Tibial nerve (tissue), 4 donors: ENCODE results near the gene RGS6. TPM values are rescaled to one million over a fixed set of nuclear protein-coding genes. Genes with fewer than 3 reads are reported as not detected.

Source experiments
- DNase-seq, 2 donors: peaks; one replicate each; pipeline ENCODE4 v3.0.0-alpha.2; 2019; ENCODE audit warnings: low spot score in 2 of 2
- H3K27ac ChIP-seq, 4 donors: fragments of 200-600 bp; sonication (generic) in 3 of 4; one replicate each; pipeline ENCODE4 v1.5.1; 2017 to 2019; ENCODE audit warnings: mild to moderate bottlenecking in 1 of 4
- H3K27me3 ChIP-seq, 2 donors: fragments of 200-600 bp; sonication (generic) in 1 of 2; one replicate each; pipeline versions ENCODE4 v1.5.1 to v1.6.0; 2017 to 2019
- H3K36me3 ChIP-seq, 3 donors: fragments of 200-600 bp; sonication (generic); one replicate each; pipeline ENCODE4 v1.5.1; 2018 to 2019
- H3K4me1 ChIP-seq, 4 donors: fragments of 200-600 bp; sonication (generic) in 3 of 4; one replicate each; pipeline ENCODE4 v1.5.1; 2017 to 2019
- H3K4me3 ChIP-seq, 4 donors: fragments of 200-600 bp; sonication (generic) in 3 of 4; one replicate each; pipeline ENCODE4 v1.5.1; 2017 to 2019; ENCODE audit warnings: mild to moderate bottlenecking in 1 of 4, moderate library complexity in 1 of 4
- H3K9me3 ChIP-seq, 4 donors: fragments of 200-600 bp; sonication (generic) in 3 of 4; one replicate each; pipeline ENCODE4 v1.5.1; 2017 to 2019
- EP300 ChIP-seq, 2 donors: sonication (generic); formaldehyde crosslinking; IDR thresholded peaks; one replicate each; pipeline ENCODE4 v1.6.1; 2017; ENCODE audit warnings: antibody characterized with exemption in 2 of 2, mild to moderate bottlenecking in 1 of 2
- POLR2A ChIP-seq, 2 donors: fragments of 450-650 bp; IDR thresholded peaks; one replicate each; pipeline ENCODE4 v1.6.1; 2017; ENCODE audit warnings: antibody characterized with exemption in 2 of 2, mild to moderate bottlenecking in 2 of 2, moderate library complexity in 2 of 2
- WGBS, 2 donors: methylation state at CpG; one replicate each; pipeline ENCODE4 v1.1.5; 2018; 5-methylcytosine and 5-hydroxymethylcytosine counted together
- total RNA-seq, 4 donors: library from RNA; depleted of rRNA; stranded (reverse); fragments of >200 nt; gene quantifications; one replicate each; pipeline ENCODE4 v1.1.0, GENCODE V29; 2016
- TF ChIP-seq, protein P1 (sequence below), 5 experiments: fragments of 200-600 bp in 3 of 5; fragments of 450-650 bp in 2 of 5; sonication (generic) in 3 of 5; IDR thresholded peaks; one replicate each; pipeline ENCODE4 v1.5.1; 2016 to 2019; ENCODE audit warnings: antibody characterized with exemption in 5 of 5, mild to moderate bottlenecking in 3 of 5, moderate library complexity in 2 of 5

Gene RGS6
- total RNA-seq, 4 donors from 2014 or later: 43.5 to 67.2 (median 54.7) TPM

DNA sequence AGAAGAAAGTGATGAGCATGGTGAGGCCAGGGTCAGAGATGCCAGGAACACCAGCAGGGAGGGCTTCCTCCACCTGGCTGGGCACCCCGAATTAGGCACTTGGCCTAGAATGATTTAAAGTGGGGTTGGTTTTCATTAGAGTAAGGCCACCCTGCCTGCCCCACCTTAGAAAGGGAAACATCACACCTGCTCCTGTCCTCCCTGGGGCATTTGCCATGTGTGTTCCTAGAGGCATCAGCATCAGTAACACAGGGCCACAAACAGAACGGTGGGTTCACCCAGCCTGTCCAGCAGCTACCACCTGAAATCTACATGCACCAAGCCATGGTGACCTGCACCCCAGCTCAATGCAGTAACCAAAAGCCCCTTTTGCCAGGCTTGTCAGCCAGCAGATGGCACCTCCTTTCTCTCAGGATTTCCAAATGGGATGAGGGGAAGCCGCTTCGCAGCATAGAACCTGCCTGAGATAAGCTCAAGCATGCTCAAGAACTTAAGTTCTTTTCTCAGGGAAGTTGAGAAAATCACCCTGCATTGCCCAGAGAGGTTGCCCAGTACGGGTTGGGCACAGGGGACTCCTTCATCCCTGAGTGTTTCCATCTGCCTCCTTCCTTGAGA is 622.9 kb downstream of the RGS6 start:
- WGBS, 2 donors: 90 to 91% methylated on average over 3 to 5 of the region's 5 CpGs
- no peaks in the 10 kb centered on the region for H3K9me3 ChIP-seq
- H3K4me3 ChIP-seq: no peak overlapping the region
- no peak overlapping the region for H3K27ac ChIP-seq
- H3K36me3 ChIP-seq: no peaks in the 10 kb centered on the region
- H3K4me1 ChIP-seq: peaks cover 0 to 11% (median 0%) of the 10 kb centered on the region in 4 donors
- no peak for DNase-seq
- TF ChIP-seq, protein P1, sequence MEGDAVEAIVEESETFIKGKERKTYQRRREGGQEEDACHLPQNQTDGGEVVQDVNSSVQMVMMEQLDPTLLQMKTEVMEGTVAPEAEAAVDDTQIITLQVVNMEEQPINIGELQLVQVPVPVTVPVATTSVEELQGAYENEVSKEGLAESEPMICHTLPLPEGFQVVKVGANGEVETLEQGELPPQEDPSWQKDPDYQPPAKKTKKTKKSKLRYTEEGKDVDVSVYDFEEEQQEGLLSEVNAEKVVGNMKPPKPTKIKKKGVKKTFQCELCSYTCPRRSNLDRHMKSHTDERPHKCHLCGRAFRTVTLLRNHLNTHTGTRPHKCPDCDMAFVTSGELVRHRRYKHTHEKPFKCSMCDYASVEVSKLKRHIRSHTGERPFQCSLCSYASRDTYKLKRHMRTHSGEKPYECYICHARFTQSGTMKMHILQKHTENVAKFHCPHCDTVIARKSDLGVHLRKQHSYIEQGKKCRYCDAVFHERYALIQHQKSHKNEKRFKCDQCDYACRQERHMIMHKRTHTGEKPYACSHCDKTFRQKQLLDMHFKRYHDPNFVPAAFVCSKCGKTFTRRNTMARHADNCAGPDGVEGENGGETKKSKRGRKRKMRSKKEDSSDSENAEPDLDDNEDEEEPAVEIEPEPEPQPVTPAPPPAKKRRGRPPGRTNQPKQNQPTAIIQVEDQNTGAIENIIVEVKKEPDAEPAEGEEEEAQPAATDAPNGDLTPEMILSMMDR (IDR thresholded peaks at IDR 0.05): no peak
- TF ChIP-seq EP300 (IDR thresholded peaks at IDR 0.05) (no peak), POLR2A (IDR thresholded peaks at IDR 0.05) (no peak)
- no peaks in the 10 kb centered on the region for H3K27me3 ChIP-seq

DNA sequence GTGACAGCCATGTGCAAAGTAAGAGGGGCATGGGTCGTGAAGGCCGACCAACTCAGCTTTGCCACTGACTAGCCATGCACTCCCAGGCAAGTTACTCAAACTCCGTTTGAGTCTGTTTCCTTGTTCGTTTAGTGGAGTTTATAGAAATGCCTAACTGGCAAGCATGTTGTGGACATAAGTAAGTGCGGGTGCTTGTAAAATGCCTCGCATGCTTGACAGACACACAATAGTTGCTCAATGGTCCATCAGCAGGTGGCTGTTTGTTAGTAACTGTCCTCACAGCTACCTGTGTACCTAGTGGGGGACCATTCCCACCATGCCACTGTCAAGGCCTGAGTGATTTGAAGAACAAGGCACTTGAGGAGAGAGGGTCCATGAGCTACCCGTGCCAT is 623.4 kb downstream of the RGS6 start:
- 91 to 93% methylated on average over 7 of the region's 7 CpGs for WGBS, 2 donors
- DNase-seq: no peak
- no peak overlapping the region for H3K4me3 ChIP-seq
- no peaks in the 10 kb centered on the region for H3K36me3 ChIP-seq
- no peak overlapping the region for H3K27ac ChIP-seq
- H3K27me3 ChIP-seq: no peaks in the 10 kb centered on the region
- TF ChIP-seq EP300 (IDR thresholded peaks at IDR 0.05): no peak
- TF ChIP-seq POLR2A (IDR thresholded peaks at IDR 0.05): no peak
- TF ChIP-seq, protein P1 (IDR thresholded peaks at IDR 0.05): no peak
- H3K9me3 ChIP-seq: no peaks in the 10 kb centered on the region
- H3K4me1 ChIP-seq: peaks cover 0 to 11% (median 0%) of the 10 kb centered on the region in 4 donors

DNA sequence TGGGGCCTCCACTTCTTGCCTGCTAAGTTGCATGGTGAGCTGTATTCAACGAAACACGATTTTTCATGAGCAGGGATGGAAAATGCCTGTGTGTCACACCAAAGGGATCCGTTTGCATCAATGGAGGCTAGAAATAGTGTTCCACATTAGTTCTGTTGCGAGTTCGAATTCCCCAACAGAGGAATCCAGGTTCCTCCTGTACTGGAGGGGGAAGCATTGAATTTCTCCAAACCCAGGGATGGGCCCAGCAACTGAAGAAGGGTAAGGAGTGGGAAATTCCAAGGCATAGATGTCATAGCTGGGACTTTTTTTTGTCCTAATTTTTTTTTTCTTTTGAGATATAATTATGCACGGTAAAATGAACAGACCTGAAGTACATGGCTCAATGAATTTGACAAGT is 625.4 kb downstream of the RGS6 start:
- Histone ChIP-seq H3K36me3 (no peaks in the 10 kb centered on the region), H3K27ac (no peak overlapping the region), H3K9me3 (no peaks in the 10 kb centered on the region), H3K4me1 (peaks cover 0 to 11% (median 0%) of the 10 kb centered on the region in 4 donors), H3K4me3 (no peak overlapping the region), H3K27me3 (no peaks in the 10 kb centered on the region)
- TF ChIP-seq EP300 (IDR thresholded peaks at IDR 0.05) (no peak), POLR2A (IDR thresholded peaks at IDR 0.05) (no peak)
- TF ChIP-seq, protein P1 (IDR thresholded peaks at IDR 0.05): no peak
- WGBS, 2 donors: 94 to 96% methylated on average over 6 of the region's 6 CpGs
- DNase-seq: no peak

DNA sequence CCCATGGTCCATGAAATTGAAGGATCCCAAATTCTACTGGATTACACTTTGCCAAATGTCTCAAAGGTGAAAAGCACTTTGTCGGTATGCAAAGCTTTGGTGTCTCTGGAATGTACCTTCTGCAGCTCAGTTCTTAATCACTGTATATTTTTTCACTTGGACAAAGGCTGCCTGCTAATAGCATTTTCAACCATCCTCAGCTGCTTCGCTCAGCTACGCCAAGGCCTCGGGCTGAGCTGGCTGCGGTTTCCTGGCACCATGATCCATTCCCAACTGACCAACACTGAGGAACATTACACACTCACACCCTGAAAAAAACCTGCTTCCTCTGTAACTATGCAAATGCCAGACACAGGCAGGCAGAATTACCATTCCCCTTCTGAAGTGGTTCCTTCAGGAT is 626.5 kb downstream of the RGS6 start:
- WGBS, 2 donors: 65 to 70% methylated on average over 5 of the region's 5 CpGs
- TF ChIP-seq, protein P1 (IDR thresholded peaks at IDR 0.05): no peak
- no peak for TF ChIP-seq EP300 (IDR thresholded peaks at IDR 0.05)
- TF ChIP-seq POLR2A (IDR thresholded peaks at IDR 0.05): no peak
- H3K9me3 ChIP-seq: no peaks in the 10 kb centered on the region
- peaks cover 0 to 11% (median 0%) of the 10 kb centered on the region in 4 donors for H3K4me1 ChIP-seq
- H3K36me3 ChIP-seq: no peaks in the 10 kb centered on the region
- H3K27ac ChIP-seq: no peak overlapping the region
- no peak overlapping the region for H3K4me3 ChIP-seq
- no peak for DNase-seq
- no peaks in the 10 kb centered on the region for H3K27me3 ChIP-seq

DNA sequence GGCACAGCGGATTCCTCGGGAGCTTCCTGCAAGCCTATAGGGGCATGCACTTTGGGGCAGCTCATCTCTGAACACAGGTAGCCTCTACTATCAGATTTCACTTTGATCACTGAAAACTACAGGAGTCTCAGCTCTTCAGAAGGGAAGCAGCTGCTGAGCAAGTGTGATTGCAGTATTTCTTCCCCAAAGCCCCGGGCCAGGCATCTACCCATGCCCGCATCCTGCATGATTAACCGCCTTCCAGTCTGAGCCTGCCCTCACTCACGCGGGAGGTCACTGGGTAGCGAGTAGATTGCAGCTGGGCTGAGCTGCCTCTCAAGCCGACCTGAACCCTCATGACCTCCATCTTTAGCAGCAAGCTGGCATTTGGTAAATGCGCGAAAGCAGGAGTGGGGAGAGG is 627.0 kb downstream of the RGS6 start:
- Histone ChIP-seq H3K4me3 (no peak overlapping the region), H3K9me3 (no peaks in the 10 kb centered on the region), H3K27ac (no peak overlapping the region), H3K36me3 (no peaks in the 10 kb centered on the region), H3K4me1 (peaks cover 0 to 11% (median 0%) of the 10 kb centered on the region in 4 donors), H3K27me3 (no peaks in the 10 kb centered on the region)
- 41 to 42% methylated on average over 11 of the region's 11 CpGs for WGBS, 2 donors
- DNase-seq: no peak
- TF ChIP-seq POLR2A (IDR thresholded peaks at IDR 0.05): no peak
- TF ChIP-seq, protein P1 (IDR thresholded peaks at IDR 0.05): no peak
- TF ChIP-seq EP300 (IDR thresholded peaks at IDR 0.05): no peak
